ENCODE measurements around the gene CST5.
"Not testable (repeated sequence)": the region's sequence is repeated elsewhere in the genome, so short reads cannot be mapped to it uniquely, and the experiment has no call there.

The CST5 gene

GRCh38 chr20:23878787-23879186 lies 761 bp downstream of the CST5 start:
- DNase-seq (ENCODE audit: low read depth, low spot score) = no peak
- H3K4me1 ChIP-seq (ENCODE audit: insufficient read depth, insufficient read length) = peaks cover 3% of the 10 kb centered on the region
- TF ChIP-seq ZNF274 (IDR thresholded peaks at IDR 0.05; ENCODE audit: low read depth, low read length) = no peak
- no peak for TF ChIP-seq YY1 (IDR thresholded peaks at IDR 0.05; ENCODE audit: insufficient read depth, insufficient read length)
- no peaks in the 10 kb centered on the region for H3K27me3 ChIP-seq (ENCODE audit: insufficient read depth, insufficient read length)
- H3K4me3 ChIP-seq (ENCODE audit: insufficient read length, low read depth) = no peak overlapping the region
- H3K9ac ChIP-seq (ENCODE audit: insufficient read length, low read depth) = no peak overlapping the region
- no peaks in the 10 kb centered on the region for H3K36me3 ChIP-seq (ENCODE audit: insufficient read depth, insufficient read length, low read length)
- H3K9me3 ChIP-seq (ENCODE audit: insufficient read depth, low read length) = no peaks in the 10 kb centered on the region

GRCh38 chr20:23878016-23878542 lies 1.5 kb downstream of the CST5 start:
- H3K9me3 ChIP-seq (ENCODE audit: insufficient read depth, low read length); H3K4me3 ChIP-seq (ENCODE audit: insufficient read length, low read depth); H3K36me3 ChIP-seq (ENCODE audit: insufficient read depth, insufficient read length, low read length); H3K27me3 ChIP-seq (ENCODE audit: insufficient read depth, insufficient read length); DNase-seq (ENCODE audit: low read depth, low spot score); H3K4me1 ChIP-seq (ENCODE audit: insufficient read depth, insufficient read length); H3K9ac ChIP-seq (ENCODE audit: insufficient read length, low read depth): not testable (repeated sequence)

GRCh38 chr20:23877524-23877923 lies 2.0 kb downstream of the CST5 start:
- DNase-seq (ENCODE audit: low read depth, low spot score) = no peak
- peaks cover 3% of the 10 kb centered on the region for H3K4me1 ChIP-seq (ENCODE audit: insufficient read depth, insufficient read length)
- H3K27me3 ChIP-seq (ENCODE audit: insufficient read depth, insufficient read length) = no peaks in the 10 kb centered on the region
- H3K9ac ChIP-seq (ENCODE audit: insufficient read length, low read depth) = no peak overlapping the region
- no peak overlapping the region for H3K4me3 ChIP-seq (ENCODE audit: insufficient read length, low read depth)
- no peak for TF ChIP-seq SUZ12 (IDR thresholded peaks at IDR 0.05; ENCODE audit: extremely low read depth, insufficient read depth, insufficient read length)
- TF ChIP-seq YY1 (IDR thresholded peaks at IDR 0.05; ENCODE audit: insufficient read depth, insufficient read length) = no peak
- TF ChIP-seq ZNF274 (IDR thresholded peaks at IDR 0.05; ENCODE audit: low read depth, low read length) = no peak
- no peaks in the 10 kb centered on the region for H3K36me3 ChIP-seq (ENCODE audit: insufficient read depth, insufficient read length, low read length)
- no peaks in the 10 kb centered on the region for H3K9me3 ChIP-seq (ENCODE audit: insufficient read depth, low read length)

GRCh38 chr20:23875606-23876237 lies 3.8 kb downstream of the CST5 start:
- H3K9ac ChIP-seq (ENCODE audit: insufficient read length, low read depth) = no peak overlapping the region
- no peaks in the 10 kb centered on the region for H3K36me3 ChIP-seq (ENCODE audit: insufficient read depth, insufficient read length, low read length)
- H3K27me3 ChIP-seq (ENCODE audit: insufficient read depth, insufficient read length) = no peaks in the 10 kb centered on the region
- no peaks in the 10 kb centered on the region for H3K9me3 ChIP-seq (ENCODE audit: insufficient read depth, low read length)
- no peak overlapping the region for H3K4me3 ChIP-seq (ENCODE audit: insufficient read length, low read depth)
- no peak for TF ChIP-seq YY1 (IDR thresholded peaks at IDR 0.05; ENCODE audit: insufficient read depth, insufficient read length)
- TF ChIP-seq ZNF274 (IDR thresholded peaks at IDR 0.05; ENCODE audit: low read depth, low read length) = no peak
- no peak for TF ChIP-seq SUZ12 (IDR thresholded peaks at IDR 0.05; ENCODE audit: extremely low read depth, insufficient read depth, insufficient read length)
- H3K4me1 ChIP-seq (ENCODE audit: insufficient read depth, insufficient read length) = peaks cover 3% of the 10 kb centered on the region
- DNase-seq (ENCODE audit: low read depth, low spot score) = no peak

- DNase-seq (ENCODE audit: low read depth, low spot score) = no peak
- TF ChIP-seq SUZ12 (IDR thresholded peaks at IDR 0.05; ENCODE audit: extremely low read depth, insufficient read depth, insufficient read length) = no peak
- TF ChIP-seq YY1 (IDR thresholded peaks at IDR 0.05; ENCODE audit: insufficient read depth, insufficient read length) = no peak
- TF ChIP-seq ZNF274 (IDR thresholded peaks at IDR 0.05; ENCODE audit: low read depth, low read length) = no peak
- no peaks in the 10 kb centered on the region for H3K27me3 ChIP-seq (ENCODE audit: insufficient read depth, insufficient read length)
- H3K9me3 ChIP-seq (ENCODE audit: insufficient read depth, low read length) = no peaks in the 10 kb centered on the region
- no peak overlapping the region for H3K4me3 ChIP-seq (ENCODE audit: insufficient read length, low read depth)
- H3K9ac ChIP-seq (ENCODE audit: insufficient read length, low read depth) = no peak overlapping the region
- no peaks in the 10 kb centered on the region for H3K36me3 ChIP-seq (ENCODE audit: insufficient read depth, insufficient read length, low read length)
- H3K4me1 ChIP-seq (ENCODE audit: insufficient read depth, insufficient read length) = peaks cover 3% of the 10 kb centered on the region
These were observed 4.8 kb downstream of the CST5 start for GRCh38 chr20:23874747-23875146.

GRCh38 chr20:23873370-23874015 lies 6.1 kb downstream of the CST5 start:
- Histone ChIP-seq H3K27me3 (ENCODE audit: insufficient read depth, insufficient read length) (no peaks in the 10 kb centered on the region), H3K9me3 (ENCODE audit: insufficient read depth, low read length) (no peaks in the 10 kb centered on the region), H3K4me1 (ENCODE audit: insufficient read depth, insufficient read length) (peaks cover 3% of the 10 kb centered on the region), H3K9ac (ENCODE audit: insufficient read length, low read depth) (no peak overlapping the region), H3K4me3 (ENCODE audit: insufficient read length, low read depth) (no peak overlapping the region), H3K36me3 (ENCODE audit: insufficient read depth, insufficient read length, low read length) (no peaks in the 10 kb centered on the region)
- no peak for DNase-seq (ENCODE audit: low read depth, low spot score)
- no peak for TF ChIP-seq ZNF274 (IDR thresholded peaks at IDR 0.05; ENCODE audit: low read depth, low read length)
- TF ChIP-seq SUZ12 (IDR thresholded peaks at IDR 0.05; ENCODE audit: extremely low read depth, insufficient read depth, insufficient read length) = no peak
- no peak for TF ChIP-seq YY1 (IDR thresholded peaks at IDR 0.05; ENCODE audit: insufficient read depth, insufficient read length)

GRCh38 chr20:23872065-23872464 lies 7.5 kb downstream of the CST5 start:
- Histone ChIP-seq H3K9me3 (ENCODE audit: insufficient read depth, low read length) (no peaks in the 10 kb centered on the region), H3K4me1 (ENCODE audit: insufficient read depth, insufficient read length) (peaks cover 3% of the 10 kb centered on the region), H3K9ac (ENCODE audit: insufficient read length, low read depth) (no peak overlapping the region), H3K36me3 (ENCODE audit: insufficient read depth, insufficient read length, low read length) (no peaks in the 10 kb centered on the region), H3K4me3 (ENCODE audit: insufficient read length, low read depth) (no peak overlapping the region), H3K27me3 (ENCODE audit: insufficient read depth, insufficient read length) (no peaks in the 10 kb centered on the region)
- no peak for DNase-seq (ENCODE audit: low read depth, low spot score)
- TF ChIP-seq SUZ12 (IDR thresholded peaks at IDR 0.05; ENCODE audit: extremely low read depth, insufficient read depth, insufficient read length) = no peak
- no peak for TF ChIP-seq ZNF274 (IDR thresholded peaks at IDR 0.05; ENCODE audit: low read depth, low read length)
- TF ChIP-seq YY1 (IDR thresholded peaks at IDR 0.05; ENCODE audit: insufficient read depth, insufficient read length) = no peak

All from NT2/D1 (cell line).